RWPE2 (cell line): ENCODE results near the gene EEF1A2.

Experiments used
- ATAC-seq: fragments of 200-7000 bp; cut with Tn5 transposase; 3 replicates; pipeline ENCODE4 v1.9.1; 2021; ENCODE audit warnings: low read depth
- DNase-seq: peaks from one replicate; pipeline ENCODE4 v3.0.0-alpha.2; 2020; ENCODE audit warnings: low spot score
- H3K27ac ChIP-seq: fragments of 450-650 bp; 2 replicates; pipeline ENCODE4 v1.5.1; 2017; ENCODE audit warnings: mild to moderate bottlenecking; ENCODE audit not compliant: poor library complexity, severe bottlenecking
- H3K27me3 ChIP-seq: fragments of 250-450 bp; sonication (Bioruptor Pico); 2 replicates; pipeline ENCODE4 v1.5.1; 2021; ENCODE audit warnings: mild to moderate bottlenecking, moderate library complexity; ENCODE audit not compliant: insufficient read depth, poor library complexity, severe bottlenecking
- H3K36me3 ChIP-seq: fragments of 250-450 bp; sonication (Bioruptor Pico); 2 replicates; pipeline ENCODE4 v1.5.1; 2020; ENCODE audit warnings: low read depth, mild to moderate bottlenecking, moderate library complexity
- H3K4me1 ChIP-seq: fragments of 250-450 bp; sonication (Bioruptor Pico); 2 replicates; pipeline ENCODE4 v1.5.1; 2021; ENCODE audit warnings: mild to moderate bottlenecking, moderate library complexity; ENCODE audit not compliant: insufficient read depth, poor library complexity, severe bottlenecking
- H3K4me3 ChIP-seq: fragments of 250-450 bp; sonication (Bioruptor Pico); 2 replicates; pipeline ENCODE4 v1.5.1; 2021; ENCODE audit warnings: mild to moderate bottlenecking, moderate library complexity; ENCODE audit not compliant: severe bottlenecking
- H3K9me3 ChIP-seq: fragments of 250-450 bp; sonication (Bioruptor Pico); 2 replicates; pipeline ENCODE4 v1.5.1; 2021; ENCODE audit warnings: mild to moderate bottlenecking, moderate library complexity; ENCODE audit not compliant: severe bottlenecking
- TF ChIP-seq, protein P1 (sequence below): fragments of 450-650 bp; IDR thresholded peaks from one replicate; pipeline ENCODE4 v1.5.1; 2017; ENCODE audit warnings: mild to moderate bottlenecking, moderate library complexity; ENCODE audit not compliant: poor library complexity, severe bottlenecking

Gene EEF1A2

DNA sequence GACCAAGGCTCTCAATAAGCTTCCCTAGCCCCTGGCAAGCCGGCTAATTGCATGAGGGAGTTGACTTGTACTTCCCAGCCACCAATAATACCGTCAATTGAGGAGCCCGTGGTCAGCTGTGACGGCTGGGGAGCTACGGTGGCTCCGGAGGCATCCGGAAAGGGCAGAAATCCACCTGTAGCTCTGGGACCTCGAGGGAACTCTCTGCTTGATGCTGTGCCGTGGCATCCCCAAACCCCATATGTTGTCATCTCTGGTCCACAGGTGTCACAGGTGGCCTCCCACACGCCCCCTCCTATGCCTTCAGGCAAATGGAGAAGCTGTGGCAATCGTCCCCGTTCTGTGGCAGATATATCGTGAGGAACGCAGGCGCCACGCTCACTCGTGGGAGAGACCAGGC lies 20.9 kb downstream of the EEF1A2 start:
- Histone ChIP-seq H3K27me3 (peaks cover 34% of the 10 kb centered on the region), H3K4me3 (no peak overlapping the region), H3K27ac (no peak overlapping the region), H3K36me3 (no peaks in the 10 kb centered on the region), H3K9me3 (no peaks in the 10 kb centered on the region), H3K4me1 (peaks cover 3% of the 10 kb centered on the region)
- TF ChIP-seq, protein P1, sequence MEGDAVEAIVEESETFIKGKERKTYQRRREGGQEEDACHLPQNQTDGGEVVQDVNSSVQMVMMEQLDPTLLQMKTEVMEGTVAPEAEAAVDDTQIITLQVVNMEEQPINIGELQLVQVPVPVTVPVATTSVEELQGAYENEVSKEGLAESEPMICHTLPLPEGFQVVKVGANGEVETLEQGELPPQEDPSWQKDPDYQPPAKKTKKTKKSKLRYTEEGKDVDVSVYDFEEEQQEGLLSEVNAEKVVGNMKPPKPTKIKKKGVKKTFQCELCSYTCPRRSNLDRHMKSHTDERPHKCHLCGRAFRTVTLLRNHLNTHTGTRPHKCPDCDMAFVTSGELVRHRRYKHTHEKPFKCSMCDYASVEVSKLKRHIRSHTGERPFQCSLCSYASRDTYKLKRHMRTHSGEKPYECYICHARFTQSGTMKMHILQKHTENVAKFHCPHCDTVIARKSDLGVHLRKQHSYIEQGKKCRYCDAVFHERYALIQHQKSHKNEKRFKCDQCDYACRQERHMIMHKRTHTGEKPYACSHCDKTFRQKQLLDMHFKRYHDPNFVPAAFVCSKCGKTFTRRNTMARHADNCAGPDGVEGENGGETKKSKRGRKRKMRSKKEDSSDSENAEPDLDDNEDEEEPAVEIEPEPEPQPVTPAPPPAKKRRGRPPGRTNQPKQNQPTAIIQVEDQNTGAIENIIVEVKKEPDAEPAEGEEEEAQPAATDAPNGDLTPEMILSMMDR, result no peak
- no peak for ATAC-seq
- no peak for DNase-seq

- Histone ChIP-seq H3K9me3 (no peaks in the 10 kb centered on the region), H3K27me3 (peaks cover 33% of the 10 kb centered on the region), H3K36me3 (no peaks in the 10 kb centered on the region), H3K4me3 (no peak overlapping the region), H3K4me1 (peaks cover 3% of the 10 kb centered on the region), H3K27ac (no peak overlapping the region)
- ATAC-seq (no peak), DNase-seq (no peak)
- TF ChIP-seq, protein P1, result no peak
Observed at GRCh38 chr20:63477061-63477616, 21.7 kb downstream of the EEF1A2 start.

DNA sequence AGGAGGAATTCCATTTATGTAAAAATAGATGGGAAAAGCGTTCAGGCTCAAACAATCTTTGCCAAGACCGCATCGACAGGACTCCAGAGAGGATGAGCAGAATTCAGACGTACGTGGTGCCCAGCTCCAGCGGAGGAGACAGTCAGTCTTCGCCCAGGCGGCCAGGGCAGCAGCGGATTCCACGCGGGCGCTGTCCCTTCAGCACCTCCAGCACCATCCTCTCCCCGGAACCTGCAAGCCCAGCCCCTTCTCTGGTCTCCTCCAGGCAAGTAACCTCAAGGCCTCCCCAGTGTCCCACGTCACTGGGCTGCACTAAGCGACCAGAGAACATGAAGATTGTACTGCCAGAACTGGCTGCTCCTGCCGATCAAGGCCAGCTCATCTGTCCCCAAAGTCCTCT lies 23.7 kb downstream of the EEF1A2 start:
- TF ChIP-seq, protein P1, result no peak
- no peak overlapping the region for H3K4me3 ChIP-seq
- no peaks in the 10 kb centered on the region for H3K36me3 ChIP-seq
- H3K27me3 ChIP-seq, result peaks cover 52% of the 10 kb centered on the region
- peak; percentile 25 for ATAC-seq
- H3K4me1 ChIP-seq, result peaks cover 3% of the 10 kb centered on the region
- no peak overlapping the region for H3K27ac ChIP-seq
- H3K9me3 ChIP-seq, result no peaks in the 10 kb centered on the region
- DNase-seq, result peak; percentile 89

DNA sequence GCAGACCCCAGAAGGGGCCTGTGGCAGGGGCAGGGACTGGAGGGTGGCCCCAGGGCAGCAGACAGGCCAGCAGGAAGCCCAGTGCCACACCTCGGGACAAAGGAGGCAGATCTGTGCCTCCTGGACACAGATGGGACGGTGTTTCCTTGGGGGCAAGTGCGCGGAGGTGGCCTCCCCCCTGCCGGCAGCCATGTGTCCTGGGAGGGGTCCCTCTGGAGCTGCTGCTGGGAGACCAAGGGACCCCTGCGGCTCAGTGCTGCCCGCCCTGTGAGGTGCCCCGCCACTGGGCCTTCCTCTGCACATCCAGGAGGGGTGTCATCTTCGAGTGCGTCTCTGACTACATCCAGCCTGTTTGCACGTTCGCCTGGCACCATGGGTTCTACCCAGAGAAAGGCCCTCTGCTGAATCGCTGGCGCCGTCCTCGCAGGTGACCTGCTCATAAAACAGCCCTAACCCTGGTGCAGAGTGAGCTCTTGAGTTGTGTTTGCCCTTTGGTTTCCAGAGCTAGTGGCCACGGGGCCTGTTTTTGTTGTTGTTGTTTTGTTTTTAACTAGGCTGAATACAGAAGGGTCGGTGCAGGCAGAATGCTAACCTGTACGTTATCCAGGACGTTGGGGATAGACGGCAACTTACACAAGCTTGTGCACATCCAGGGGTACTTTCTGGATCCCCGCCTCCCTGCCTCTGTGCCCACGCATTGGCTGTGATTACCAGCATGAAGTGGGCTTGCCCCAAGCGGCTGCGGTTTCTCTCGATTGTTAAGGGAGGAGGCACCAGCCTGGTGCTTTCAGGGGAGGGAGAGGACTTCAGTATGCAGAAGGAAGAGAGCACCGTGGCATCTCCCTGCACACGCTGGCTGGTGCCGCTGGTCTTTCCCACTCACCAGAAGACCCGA lies 25.1 kb downstream of the EEF1A2 start:
- H3K4me1 ChIP-seq, result no peaks in the 10 kb centered on the region
- H3K27me3 ChIP-seq, result peaks cover 66% of the 10 kb centered on the region
- H3K27ac ChIP-seq, result no peak overlapping the region
- no peaks in the 10 kb centered on the region for H3K9me3 ChIP-seq
- ATAC-seq, result peak; percentile 7; the same call in 2 of the 3 replicates
- TF ChIP-seq, protein P1, result no peak
- peak; percentile 82 for DNase-seq
- H3K36me3 ChIP-seq, result no peaks in the 10 kb centered on the region
- no peak overlapping the region for H3K4me3 ChIP-seq
